GM12892 (cell line): ENCODE measurements around the gene SLC4A1.
"Not testable (repeated sequence)": the region's sequence is repeated elsewhere in the genome, so short reads cannot be mapped to it uniquely, and the experiment has no call there.

Source experiments
- DNase-seq: peaks from one replicate; pipeline ENCODE4 v3.0.0; 2011; ENCODE audit not compliant: insufficient read length
- FAIRE-seq: peaks from 2 replicates; lab custom pipeline; 2011; peaks lifted over from hg19 to GRCh38; lab: Jason Lieb, UNC
- POLR2A ChIP-seq: IDR thresholded peaks from 2 replicates; pipeline ENCODE4 v1.6.1; 2011; ENCODE audit warnings: low read depth, low read length, control low read depth
- POLR2AphosphoS5 ChIP-seq: IDR thresholded peaks from 2 replicates; pipeline ENCODE4 v1.6.1; 2011; ENCODE audit warnings: low read depth, low read length, control low read depth
- TAF1 ChIP-seq: IDR thresholded peaks from 2 replicates; pipeline ENCODE4 v1.6.1; 2011; ENCODE audit warnings: low read depth, mild to moderate bottlenecking, control low read depth, low read length, borderline replicate concordance

Gene SLC4A1

GRCh38 chr17:44247876-44248736, 19.8 kb downstream of the SLC4A1 start:
- TF ChIP-seq TAF1 (no peak), POLR2A (no peak), POLR2AphosphoS5 (no peak)
- FAIRE-seq (no peak), DNase-seq (no peak)

GRCh38 chr17:44247440-44247841, 20.5 kb downstream of the SLC4A1 start:
- TF ChIP-seq POLR2A = no peak
- no peak for TF ChIP-seq TAF1
- no peak for TF ChIP-seq POLR2AphosphoS5
- no peak for DNase-seq
- FAIRE-seq = no peak

- FAIRE-seq (no peak), DNase-seq (no peak)
- TF ChIP-seq POLR2AphosphoS5 (no peak), POLR2A (no peak), TAF1 (no peak)
Observed at GRCh38 chr17:44241106-44241624, 26.8 kb downstream of the SLC4A1 start.

GRCh38 chr17:44237886-44238285, 30.0 kb downstream of the SLC4A1 start:
- FAIRE-seq, DNase-seq: not testable (repeated sequence)

- DNase-seq (no peak), FAIRE-seq (peak; percentile 83)
- TF ChIP-seq TAF1 = no peak
- no peak for TF ChIP-seq POLR2A
- no peak for TF ChIP-seq POLR2AphosphoS5
Observed at GRCh38 chr17:44236444-44236991, 31.4 kb downstream of the SLC4A1 start.

- FAIRE-seq (no peak), DNase-seq (no peak)
- TF ChIP-seq POLR2A = no peak
- no peak for TF ChIP-seq POLR2AphosphoS5
- TF ChIP-seq TAF1 = no peak
Observed at GRCh38 chr17:44235583-44235936, 32.4 kb downstream of the SLC4A1 start.

- no peak for FAIRE-seq
- no peak for DNase-seq
- TF ChIP-seq POLR2AphosphoS5 (no peak), TAF1 (no peak), POLR2A (no peak)
Observed at GRCh38 chr17:44233582-44233981, 34.4 kb downstream of the SLC4A1 start.

DNA sequence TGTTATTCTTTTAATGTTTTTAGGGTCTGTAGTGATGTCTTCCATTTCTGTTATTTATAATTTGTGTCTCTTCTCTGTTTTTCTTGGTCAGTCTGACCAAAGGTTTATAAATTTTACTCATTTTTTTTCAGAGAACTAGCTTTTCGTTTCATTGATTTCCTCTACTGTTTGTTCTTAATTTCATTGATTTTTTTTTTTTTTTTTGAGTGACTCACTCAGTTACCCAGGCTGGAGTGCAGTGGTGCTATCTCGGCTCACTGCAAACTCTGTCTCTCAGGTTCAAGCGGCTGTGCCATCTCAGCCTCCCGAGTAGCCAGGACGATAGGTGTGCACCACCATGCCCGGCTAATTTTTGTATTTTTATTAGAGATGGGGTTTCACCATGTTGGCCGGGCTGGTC, 35.9 kb downstream of the SLC4A1 start:
- no peak for FAIRE-seq
- DNase-seq = no peak

GRCh38 chr17:44230140-44230539, 37.8 kb downstream of the SLC4A1 start:
- no peak for DNase-seq
- FAIRE-seq = no peak
- TF ChIP-seq POLR2A = no peak
- TF ChIP-seq TAF1 = no peak
- no peak for TF ChIP-seq POLR2AphosphoS5

More for the DNA sequence above, 35.9 kb downstream of the SLC4A1 start:
- no peak for TF ChIP-seq TAF1
- TF ChIP-seq POLR2AphosphoS5 = no peak
- TF ChIP-seq POLR2A = no peak

DNA sequence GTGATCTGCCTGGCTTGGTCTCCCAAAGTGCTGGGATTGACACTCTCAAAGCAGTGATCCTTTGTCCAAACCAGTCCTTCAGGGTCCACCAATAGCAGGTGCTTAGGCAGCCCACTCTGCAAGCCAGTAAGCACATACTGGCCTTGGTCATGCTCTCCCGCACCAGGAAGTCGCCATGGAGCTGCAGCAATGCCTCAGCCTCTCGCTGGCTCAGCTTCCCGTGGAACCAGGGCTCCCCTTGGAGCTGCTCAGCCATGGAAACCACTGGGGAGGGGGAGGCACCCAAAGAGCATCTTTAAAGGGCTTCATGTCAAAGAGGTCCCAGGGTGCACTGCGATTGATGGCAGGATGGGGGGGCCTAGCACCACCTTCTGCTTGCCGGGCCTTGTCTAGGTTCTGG, 38.8 kb downstream of the SLC4A1 start:
- FAIRE-seq (no peak), DNase-seq (no peak)

DNA sequence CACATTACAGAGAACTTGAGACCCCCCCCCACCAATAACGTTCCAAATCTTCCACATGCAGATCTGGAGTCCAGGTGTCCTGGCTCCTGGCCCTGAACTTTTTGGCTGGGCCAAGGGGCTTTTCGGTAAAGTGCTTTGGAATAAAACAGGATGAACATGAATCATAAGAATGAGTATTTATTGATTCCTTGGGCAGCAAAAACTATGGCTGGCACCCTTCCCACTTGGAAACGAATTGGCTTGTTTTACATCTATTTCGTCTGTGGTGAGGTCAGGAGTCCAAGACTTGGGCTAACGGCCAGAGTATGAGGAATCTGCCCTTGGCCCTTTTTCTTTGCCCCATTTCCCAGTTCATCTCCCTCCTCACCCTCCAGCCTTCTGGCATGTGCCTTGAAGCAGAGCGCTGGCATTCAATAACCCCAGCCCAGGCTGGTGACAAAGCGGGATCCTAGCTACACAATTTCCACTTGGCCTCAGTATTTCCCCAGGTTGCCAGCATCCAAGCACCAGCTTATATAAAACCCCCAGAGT, 44.3 kb downstream of the SLC4A1 start:
- TF ChIP-seq POLR2AphosphoS5 = no peak
- TF ChIP-seq POLR2A = no peak
- no peak for TF ChIP-seq TAF1
- DNase-seq = no peak
- no peak for FAIRE-seq

More for the DNA sequence above, 38.8 kb downstream of the SLC4A1 start:
- TF ChIP-seq TAF1 (no peak), POLR2A (no peak), POLR2AphosphoS5 (no peak)
